Spleen (tissue), 11 donors: Measurements from ENCODE around the gene SYNPO. TPM values are rescaled to one million over a fixed set of nuclear protein-coding genes. Genes with fewer than 3 reads are reported as not detected.
A peak's percentile ranks its signal among the peaks of the same experiment; 100 is the strongest.

Source experiments
- DNase-seq: peaks from one replicate; pipeline ENCODE4 v3.0.0-alpha.2; 2020
- H3K27ac ChIP-seq, 8 donors: fragments of 200-600 bp; sonication (generic) in 7 of 8; 1 replicate in 4 of 8; 2 replicates in 4 of 8; pipeline versions ENCODE4 v1.5.0 to v1.8.0; 2016 to 2021; ENCODE audit warnings: inconsistent platforms in 4 of 8, mild to moderate bottlenecking in 4 of 8, moderate library complexity in 1 of 8
- H3K27me3 ChIP-seq, 7 donors: fragments of 200-600 bp; sonication (generic) in 6 of 7; replicated peaks in 1 of 7; 1 replicate in 4 of 7; 2 replicates in 3 of 7; pipeline versions ENCODE4 v1.5.0 to v1.8.0; 2016 to 2021; ENCODE audit warnings: inconsistent platforms in 3 of 7, mild to moderate bottlenecking in 1 of 7
- H3K36me3 ChIP-seq, 6 donors: fragments of 200-600 bp; sonication (generic) in 5 of 6; 1 replicate in 4 of 6; 2 replicates in 2 of 6; pipeline versions ENCODE4 v1.5.0 to v1.8.0; 2016 to 2021; ENCODE audit warnings: inconsistent platforms in 2 of 6
- H3K4me1 ChIP-seq, 6 donors: fragments of 200-600 bp; sonication (generic) in 5 of 6; 1 replicate in 3 of 6; 2 replicates in 3 of 6; pipeline versions ENCODE4 v1.5.0 to v1.8.0; 2016 to 2021; ENCODE audit warnings: inconsistent platforms in 3 of 6
- H3K4me3 ChIP-seq, 8 donors: fragments of 200-600 bp; sonication (generic) in 7 of 8; 1 replicate in 4 of 8; 2 replicates in 4 of 8; pipeline versions ENCODE4 v1.5.0 to v1.8.0; 2016 to 2021; ENCODE audit warnings: inconsistent platforms in 4 of 8, mild to moderate bottlenecking in 4 of 8, moderate library complexity in 2 of 8
- H3K9me3 ChIP-seq, 8 donors: fragments of 200-600 bp; sonication (generic) in 7 of 8; 1 replicate in 4 of 8; 2 replicates in 4 of 8; pipeline versions ENCODE4 v1.5.0 to v1.8.0; 2016 to 2021; ENCODE audit warnings: inconsistent platforms in 4 of 8
- POLR2A ChIP-seq, 3 donors: fragments of 450-650 bp; IDR thresholded peaks; one replicate each; pipeline ENCODE4 v1.5.1; 2017; ENCODE audit warnings: antibody characterized with exemption in 3 of 3, mild to moderate bottlenecking in 1 of 3
- POLR2AphosphoS5 ChIP-seq, 3 donors: sonication (generic); formaldehyde crosslinking; IDR thresholded peaks; one replicate each; pipeline ENCODE4 v1.5.1; 2017; ENCODE audit warnings: antibody characterized with exemption in 3 of 3
- WGBS, 5 donors: extraction: QIAGEN DNeasy Blood & Tissue Kit in 3 of 5; methylation state at CpG; one replicate each; pipeline versions ENCODE4 v1.1.5 to v1.1.7; 2013 to 2018; 5-methylcytosine and 5-hydroxymethylcytosine counted together
- intact Hi-C: fragments of 100-400 bp; cut with DNase I; formaldehyde crosslinking; loops from one replicate; pipeline ENCODE4 v1.15.0; 2023; ENCODE audit warnings: low total_unique reads
- polyA plus RNA-seq, 3 donors: library from polyadenylated mRNA; stranded (reverse); fragments of 200-250 nt; gene quantifications; one replicate each; pipeline ENCODE4 v1.2.1, GENCODE V29; 2013
- total RNA-seq, 7 donors: library from RNA; depleted of rRNA in 3 of 7; stranded (reverse); fragments of >200 nt in 3 of 7; fragmentation: NEBNext Ultra II Directional in 4 of 7; extraction: Animal tissue kit (Norgen Biotek cat#: 25700) in 4 of 7; gene quantifications; one replicate each; pipeline versions ENCODE4 v1.1.0 to v1.2.1, GENCODE V29; 2016 to 2021
- TF ChIP-seq, protein P1 (sequence below), 11 experiments: fragments of 200-600 bp in 7 of 11; fragments of 450-650 bp in 4 of 11; sonication (generic) in 4 of 11; IDR thresholded peaks in 8 of 11; conservative IDR thresholded peaks in 3 of 11; 1 replicate in 7 of 11; 2 replicates in 4 of 11; pipeline versions ENCODE4 v1.4.0 to v1.8.0; 2016 to 2021; ENCODE audit warnings: antibody characterized with exemption in 11 of 11, inconsistent platforms in 4 of 11, mild to moderate bottlenecking in 1 of 11
- donor health status: healthy with polysubstance abuse.
- donor health status: DM: no; HTN: no; CAD: no; lungs with moderate emphysema.
- donor health status: DM: no; HTN: no; CAD: no.
- donor health status: Bipolar disorder and iron deficiency.
- donor health status: healthy.
- donor health status: DM: no; HTN: no; CAD: no.
- donor health status: DM: yes; HTN: yes; CAD: no.

Gene SYNPO
- total and polyA plus RNA-seq, 10 donors, result 6.9 to 133 (median 45.9) TPM

DNA sequence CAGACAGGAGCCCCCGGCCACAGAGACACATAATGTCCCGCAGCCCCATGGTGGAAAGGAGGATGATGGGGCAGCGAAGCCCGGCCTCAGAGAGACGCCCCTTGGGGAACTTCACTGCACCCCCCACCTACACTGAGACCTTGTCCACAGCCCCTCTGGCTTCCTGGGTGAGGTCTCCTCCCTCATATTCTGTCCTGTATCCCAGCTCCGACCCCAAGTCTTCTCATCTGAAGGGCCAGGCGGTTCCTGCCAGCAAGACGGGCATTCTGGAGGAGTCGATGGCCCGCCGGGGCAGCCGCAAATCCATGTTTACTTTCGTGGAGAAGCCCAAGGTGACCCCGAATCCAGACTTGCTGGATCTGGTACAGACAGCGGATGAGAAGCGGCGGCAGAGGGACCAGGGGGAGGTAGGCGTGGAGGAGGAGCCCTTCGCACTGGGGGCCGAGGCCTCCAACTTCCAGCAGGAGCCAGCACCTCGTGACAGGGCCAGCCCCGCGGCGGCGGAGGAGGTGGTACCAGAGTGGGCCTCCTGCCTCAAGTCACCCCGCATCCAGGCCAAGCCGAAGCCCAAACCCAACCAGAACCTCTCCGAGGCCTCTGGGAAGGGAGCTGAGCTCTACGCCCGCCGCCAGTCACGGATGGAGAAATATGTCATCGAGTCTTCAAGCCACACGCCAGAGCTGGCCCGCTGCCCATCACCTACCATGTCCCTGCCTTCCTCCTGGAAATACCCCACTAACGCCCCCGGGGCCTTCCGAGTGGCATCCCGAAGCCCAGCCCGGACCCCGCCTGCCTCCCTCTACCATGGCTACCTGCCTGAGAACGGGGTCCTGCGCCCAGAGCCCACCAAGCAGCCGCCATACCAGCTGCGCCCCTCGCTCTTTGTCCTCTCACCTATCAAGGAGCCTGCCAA, 8.9 kb downstream of the SYNPO start:
- H3K27me3 ChIP-seq, result no peaks in the 10 kb centered on the region
- peaks cover 13 to 94% (median 56%) of the 10 kb centered on the region in 6 donors for H3K4me1 ChIP-seq
- no peak for TF ChIP-seq POLR2A (IDR thresholded peaks at IDR 0.05)
- peak in 2 of 3 donors; percentile 29 to 45 for TF ChIP-seq POLR2AphosphoS5 (IDR thresholded peaks at IDR 0.05)
- H3K27ac ChIP-seq, result peak overlapping the region; percentile 26 to 66 (median 50)
- H3K36me3 ChIP-seq, result peaks cover 0 to 57% (median 22%) of the 10 kb centered on the region in 6 donors
- DNase-seq, result peak; percentile 74
- no peak overlapping the region for H3K4me3 ChIP-seq
- intact Hi-C loops, result no loop called here
- WGBS, 5 donors, result 77 to 89% (median 84%) methylated on average over 42 to 46 of the region's 46 CpGs
- no peaks in the 10 kb centered on the region for H3K9me3 ChIP-seq

DNA sequence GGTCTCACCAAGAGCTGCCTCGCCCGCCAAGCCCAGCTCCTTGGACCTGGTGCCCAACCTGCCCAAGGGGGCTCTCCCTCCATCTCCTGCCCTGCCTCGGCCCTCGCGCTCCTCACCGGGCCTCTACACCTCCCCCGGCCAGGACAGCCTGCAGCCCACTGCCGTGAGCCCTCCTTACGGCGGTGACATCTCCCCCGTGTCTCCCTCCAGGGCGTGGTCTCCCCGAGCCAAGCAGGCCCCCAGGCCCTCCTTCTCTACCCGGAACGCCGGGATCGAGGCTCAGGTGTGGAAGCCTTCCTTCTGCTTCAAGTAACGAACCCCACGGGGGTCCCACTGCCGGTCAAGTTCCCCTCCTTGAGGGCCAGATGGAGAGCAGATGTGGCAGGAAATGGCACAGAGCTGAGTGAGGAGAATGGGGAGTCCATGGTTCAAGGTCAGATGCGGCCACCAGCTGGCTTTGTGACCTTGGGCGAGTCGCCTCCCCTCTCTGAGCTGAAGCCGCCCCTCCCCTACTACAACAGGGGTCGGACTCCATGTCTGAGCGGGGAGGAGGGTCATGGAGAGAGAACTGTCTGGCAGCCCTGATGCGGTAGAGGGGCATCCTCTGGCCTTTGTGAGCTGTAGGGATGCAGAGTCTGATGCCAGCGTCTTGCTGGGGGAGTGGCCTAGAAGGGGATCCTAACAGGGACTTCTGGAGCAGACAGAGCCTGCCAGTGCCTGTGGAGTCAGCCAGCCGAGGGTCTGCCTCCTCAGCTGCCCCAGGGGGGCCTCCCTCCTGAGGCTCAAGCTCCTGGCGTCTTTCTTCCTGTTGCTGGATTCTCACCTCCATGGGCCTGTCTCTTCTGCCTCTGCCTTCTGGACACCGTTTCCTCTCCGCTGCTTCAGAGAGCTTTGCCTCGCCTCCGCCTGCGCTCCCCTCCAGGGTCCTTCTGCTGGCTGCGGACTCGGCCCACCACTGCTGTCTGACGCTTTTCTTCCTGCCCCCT, 9.9 kb downstream of the SYNPO start:
- Histone ChIP-seq H3K9me3 (no peaks in the 10 kb centered on the region), H3K27me3 (no peaks in the 10 kb centered on the region), H3K36me3 (peaks cover 0 to 57% (median 22%) of the 10 kb centered on the region in 6 donors), H3K4me1 (peaks cover 4 to 88% (median 49%) of the 10 kb centered on the region in 6 donors), H3K27ac (peak overlapping the region; percentile 26 to 66 (median 50)), H3K4me3 (no peak overlapping the region)
- TF ChIP-seq POLR2AphosphoS5 (IDR thresholded peaks at IDR 0.05), result peak in 2 of 3 donors; percentile 15 to 45
- no peak for TF ChIP-seq POLR2A (IDR thresholded peaks at IDR 0.05)
- intact Hi-C loops, result no loop called here
- 74 to 83% (median 76%) methylated on average over 28 to 38 of the region's 38 CpGs for WGBS, 5 donors
- DNase-seq, result no peak

- Histone ChIP-seq H3K4me1 (peaks cover 10 to 88% (median 49%) of the 10 kb centered on the region in 6 donors), H3K36me3 (peaks cover 0 to 57% (median 22%) of the 10 kb centered on the region in 6 donors), H3K27ac (peak overlapping the region in 6 of 8 donors; percentile 7 to 66 (median 45)), H3K4me3 (no peak overlapping the region), H3K27me3 (no peaks in the 10 kb centered on the region), H3K9me3 (no peaks in the 10 kb centered on the region)
- intact Hi-C loops, result no loop called here
- 25 to 57% (median 50%) methylated on average over 1 of the region's 1 CpG for WGBS, 5 donors
- no peak for TF ChIP-seq POLR2A (IDR thresholded peaks at IDR 0.05)
- TF ChIP-seq, protein P1, sequence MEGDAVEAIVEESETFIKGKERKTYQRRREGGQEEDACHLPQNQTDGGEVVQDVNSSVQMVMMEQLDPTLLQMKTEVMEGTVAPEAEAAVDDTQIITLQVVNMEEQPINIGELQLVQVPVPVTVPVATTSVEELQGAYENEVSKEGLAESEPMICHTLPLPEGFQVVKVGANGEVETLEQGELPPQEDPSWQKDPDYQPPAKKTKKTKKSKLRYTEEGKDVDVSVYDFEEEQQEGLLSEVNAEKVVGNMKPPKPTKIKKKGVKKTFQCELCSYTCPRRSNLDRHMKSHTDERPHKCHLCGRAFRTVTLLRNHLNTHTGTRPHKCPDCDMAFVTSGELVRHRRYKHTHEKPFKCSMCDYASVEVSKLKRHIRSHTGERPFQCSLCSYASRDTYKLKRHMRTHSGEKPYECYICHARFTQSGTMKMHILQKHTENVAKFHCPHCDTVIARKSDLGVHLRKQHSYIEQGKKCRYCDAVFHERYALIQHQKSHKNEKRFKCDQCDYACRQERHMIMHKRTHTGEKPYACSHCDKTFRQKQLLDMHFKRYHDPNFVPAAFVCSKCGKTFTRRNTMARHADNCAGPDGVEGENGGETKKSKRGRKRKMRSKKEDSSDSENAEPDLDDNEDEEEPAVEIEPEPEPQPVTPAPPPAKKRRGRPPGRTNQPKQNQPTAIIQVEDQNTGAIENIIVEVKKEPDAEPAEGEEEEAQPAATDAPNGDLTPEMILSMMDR (IDR thresholded peaks at IDR 0.05 in 8 of 11, conservative IDR thresholded peaks at IDR 0.05 in 3 of 11), result no peak
- no peak for TF ChIP-seq POLR2AphosphoS5 (IDR thresholded peaks at IDR 0.05)
- no peak for DNase-seq
Measured at GRCh38 chr5:150651382-150651781, 10.9 kb downstream of the SYNPO start.

- intact Hi-C loops, result no loop called here
- no peak for DNase-seq
- Histone ChIP-seq H3K4me1 (peaks cover 15 to 86% (median 49%) of the 10 kb centered on the region in 6 donors), H3K27ac (peak overlapping the region in 5 of 8 donors; percentile 7 to 66 (median 27)), H3K9me3 (no peaks in the 10 kb centered on the region), H3K4me3 (no peak overlapping the region), H3K36me3 (peaks cover 0 to 57% (median 22%) of the 10 kb centered on the region in 6 donors), H3K27me3 (no peaks in the 10 kb centered on the region)
- TF ChIP-seq POLR2AphosphoS5 (IDR thresholded peaks at IDR 0.05), result peak in 1 of 3 donors; percentile 15
- TF ChIP-seq, protein P1 (IDR thresholded peaks at IDR 0.05 in 8 of 11, conservative IDR thresholded peaks at IDR 0.05 in 3 of 11), result no peak
- WGBS, 5 donors, result 65 to 83% (median 79%) methylated on average over 13 of the region's 13 CpGs
Measured at GRCh38 chr5:150651924-150652671, 11.6 kb downstream of the SYNPO start.
